HepG2 (cell line): Measurements from ENCODE around the gene CHST11. TPM values are rescaled to one million over a fixed set of nuclear protein-coding genes. Genes with fewer than 3 reads are reported as not detected.

ENCODE experiments used
- ATAC-seq: fragments of 200-7000 bp; cut with Tn5 transposase; 3 replicates; pipeline ENCODE4 v1.9.1; 2020; ENCODE audit warnings: mild to moderate bottlenecking, moderate library complexity
- BruUV-seq: library from RNA; stranded (reverse); fragments of 400-500 nt; replicated peaks from 2 replicates; lab custom pipeline; 2021; lab: Mats Ljungman, UMichigan
- CTCF ChIA-PET: fragments of 300-600 bp; formaldehyde crosslinking; extraction: SDS; loops from one replicate; lab custom pipeline; 2021; ENCODE audit warnings: low total read pairs, inconsistent platforms, low intra/inter-chr PET ratio; lab: Yijun Ruan, JAX
- POLR2A ChIA-PET: fragments of 350-600 bp; sonication (Branson Sonifier 250); formaldehyde crosslinking; loops from one replicate; lab custom pipeline; 2020; ENCODE audit warnings: antibody characterized with exemption, inconsistent platforms; lab: Yijun Ruan, JAX
- DNase-seq: peaks from one replicate; pipeline ENCODE4 v3.0.0-alpha.2; 2015; ENCODE audit warnings: low spot score
- FAIRE-seq: peaks from 3 replicates; lab custom pipeline; 2011; peaks lifted over from hg19 to GRCh38; lab: Jason Lieb, UNC
- H2AFZ ChIP-seq: one replicate; pipeline ENCODE4 v1.6.1; 2011; ENCODE audit warnings: low read length, inconsistent platforms
- H3K27ac ChIP-seq: fragments of 300-600 bp; 3 replicates; pipeline ENCODE4 v1.8.0; 2011; ENCODE audit warnings: mixed run types, mild to moderate bottlenecking, mixed read lengths, low read length, inconsistent platforms; ENCODE audit not compliant: insufficient read depth; ENCODE audit errors: extremely low read length
- H3K27me3 ChIP-seq, 2 experiments: fragments of 200-600 bp in 1 of 2; 2 replicates in 1 of 2; 3 replicates in 1 of 2; pipeline versions ENCODE4 v1.6.0 to v1.8.0; 2011; ENCODE audit warnings: low read length in 2 of 2, mild to moderate bottlenecking in 2 of 2, moderate library complexity in 2 of 2, inconsistent platforms in 1 of 2; ENCODE audit not compliant: insufficient read depth in 2 of 2, control insufficient read depth in 1 of 2
- H3K36me3 ChIP-seq, 2 experiments: fragments of 200-600 bp in 1 of 2; replicated peaks in 1 of 2; 2 replicates in 1 of 2; 3 replicates in 1 of 2; pipeline versions ENCODE4 v1.5.1 to v1.8.0; 2011; ENCODE audit warnings: low read length in 2 of 2, inconsistent platforms in 1 of 2; ENCODE audit not compliant: insufficient read depth in 2 of 2, control insufficient read depth in 1 of 2
- H3K4me1 ChIP-seq: 2 replicates; pipeline ENCODE4 v1.5.1; 2012; ENCODE audit warnings: low read length, inconsistent platforms; ENCODE audit not compliant: insufficient read depth
- H3K4me2 ChIP-seq: 2 replicates; pipeline ENCODE4 v1.6.0; 2011; ENCODE audit warnings: low read depth, low read length, inconsistent platforms
- H3K4me3 ChIP-seq, 3 experiments: fragments of 200-600 bp in 1 of 3; sonication (generic), shearing (Covaris generic) in 1 of 3; replicated peaks in 1 of 3; 2 replicates each; pipeline ENCODE4 v1.5.1; 2011 to 2016; ENCODE audit warnings: low read length in 3 of 3, inconsistent platforms in 2 of 3, low read depth in 2 of 3, mild to moderate bottlenecking in 2 of 3, control low read depth in 1 of 3, mixed read lengths in 1 of 3; ENCODE audit not compliant: insufficient read depth in 1 of 3
- H3K79me2 ChIP-seq: one replicate; pipeline ENCODE4 v1.6.1; 2011; ENCODE audit warnings: low read length, inconsistent platforms; ENCODE audit not compliant: insufficient read depth
- H3K9ac ChIP-seq: 2 replicates; pipeline ENCODE4 v1.6.0; 2011; ENCODE audit warnings: mild to moderate bottlenecking, low read depth, low read length, inconsistent platforms; ENCODE audit not compliant: insufficient read depth
- H3K9me3 ChIP-seq: 2 replicates; pipeline ENCODE4 v1.5.1; 2012; ENCODE audit warnings: mild to moderate bottlenecking, low read length
- H4K20me1 ChIP-seq: 2 replicates; pipeline ENCODE4 v1.6.0; 2011; ENCODE audit warnings: inconsistent platforms, mild to moderate bottlenecking, low read length, moderate library complexity; ENCODE audit not compliant: insufficient read depth
- ARNT2 ChIP-seq: sonication (generic); formaldehyde crosslinking; IDR thresholded peaks from 2 replicates; pipeline ENCODE4 v1.8.0; 2022; ENCODE audit warnings: mild to moderate bottlenecking, low read depth, missing genetic modification reagents, moderate library complexity
- CTCF ChIP-seq: sonication (generic); formaldehyde crosslinking; IDR thresholded peaks from 2 replicates; pipeline ENCODE4 v1.5.0; 2020; ENCODE audit warnings: mild to moderate bottlenecking, missing genetic modification reagents, moderate library complexity
- EZH2 ChIP-seq: conservative IDR thresholded peaks from 2 replicates; pipeline ENCODE4 v1.6.1; 2012; ENCODE audit warnings: mild to moderate bottlenecking, low read depth, low read length, moderate library complexity
- FOSL2 ChIP-seq: sonication (generic); formaldehyde crosslinking; IDR thresholded peaks from 2 replicates; pipeline ENCODE4 v1.4.0; 2020; ENCODE audit warnings: missing genetic modification reagents
- HMG20B ChIP-seq: conservative IDR thresholded peaks from 2 replicates; pipeline ENCODE4 v1.6.1; 2016; ENCODE audit warnings: missing genetic modification reagents, missing compliant biosample characterization
- HNF4G ChIP-seq, 2 experiments: sonication (generic) in 1 of 2; formaldehyde crosslinking in 1 of 2; IDR thresholded peaks; 2 replicates each; pipeline versions ENCODE4 v1.4.0 to v1.6.1; 2011 to 2020; ENCODE audit warnings: borderline replicate concordance in 2 of 2, low read depth in 2 of 2, mild to moderate bottlenecking in 2 of 2, low read length in 1 of 2, missing genetic modification reagents in 1 of 2, moderate library complexity in 1 of 2
- PHF21A ChIP-seq: sonication (generic); formaldehyde crosslinking; IDR thresholded peaks from 2 replicates; pipeline ENCODE4 v1.5.0; 2020; ENCODE audit warnings: mild to moderate bottlenecking, missing genetic modification reagents
- SKI ChIP-seq: fragments of 450-650 bp; IDR thresholded peaks from one replicate; pipeline ENCODE4 v1.6.1; 2018; ENCODE audit warnings: mild to moderate bottlenecking; ENCODE audit not compliant: partially characterized antibody
- ZIK1 ChIP-seq: sonication (generic); formaldehyde crosslinking; IDR thresholded peaks from 2 replicates; pipeline ENCODE4 v1.5.0; 2020; ENCODE audit warnings: mild to moderate bottlenecking, low read depth, missing genetic modification reagents, borderline replicate concordance
- ZNF468 ChIP-seq: sonication (generic); formaldehyde crosslinking; IDR thresholded peaks from 2 replicates; pipeline ENCODE4 v1.8.0; 2022; ENCODE audit warnings: mild to moderate bottlenecking, moderate library complexity, missing genetic modification reagents
- ZNF598 ChIP-seq: sonication (generic); formaldehyde crosslinking; IDR thresholded peaks from 2 replicates; pipeline ENCODE4 v1.5.1; 2020; ENCODE audit warnings: mild to moderate bottlenecking, missing genetic modification reagents, borderline replicate concordance
- ZNF678 ChIP-seq: sonication (generic); formaldehyde crosslinking; IDR thresholded peaks from 2 replicates; pipeline ENCODE4 v1.4.0; 2020; ENCODE audit warnings: mild to moderate bottlenecking, missing genetic modification reagents
- ZNF781 ChIP-seq: sonication (generic); formaldehyde crosslinking; IDR thresholded peaks from 2 replicates; pipeline ENCODE4 v1.5.1; 2020; ENCODE audit warnings: borderline replicate concordance, mild to moderate bottlenecking, missing genetic modification reagents; ENCODE audit errors: not compliant biosample characterization
- WGBS: methylation state at CpG from one replicate; pipeline ENCODE4 v1.1.6; 2017; ENCODE audit warnings: low lambda C conversion rate; 5-methylcytosine and 5-hydroxymethylcytosine counted together
- in situ Hi-C: cut with HindIII; loops from 2 replicates; pipeline ENCODE4 v1.10.0; 2017; ENCODE audit warnings: low pct_unique_long_range_greater_than_20kb; ENCODE audit not compliant: extremely low pct_ligation_motif_present
- intact Hi-C: fragments of 100-400 bp; cut with micrococcal nuclease; formaldehyde crosslinking; loops from one replicate; pipeline ENCODE4 v1.10.0; 2022; ENCODE audit not compliant: unreplicated experiment
- polyA plus RNA-seq, 8 experiments: library from polyadenylated mRNA; depleted of rRNA in 3 of 8; stranded (reverse) in 7 of 8; unstranded in 1 of 8; fragments of >200 nt; fragmentation: Illumina TruSeq in 4 of 8; extraction: Trizol in 4 of 8; gene quantifications; 2 replicates each; pipeline versions ENCODE4 v1.2.1 to v1.2.3, GENCODE V29; 2011 to 2016; ENCODE audit warnings: low read depth in 4 of 8, missing spikeins in 1 of 8, mixed read lengths in 1 of 8; ENCODE audit not compliant: insufficient read depth in 1 of 8
- total RNA-seq, 5 experiments: library from RNA; depleted of rRNA; stranded (reverse); fragments of >200 nt; fragmentation: Illumina TruSeq; extraction: Trizol; gene quantifications; 2 replicates each; pipeline ENCODE4 v1.2.3, GENCODE V29; 2016; ENCODE audit warnings: low read depth in 1 of 5
- TF ChIP-seq, protein P1 (sequence below): sonication (generic); formaldehyde crosslinking; IDR thresholded peaks from 2 replicates; pipeline ENCODE4 v1.5.0; 2020; ENCODE audit warnings: missing genetic modification reagents, mild to moderate bottlenecking, borderline replicate concordance

The CHST11 gene
- total and polyA plus RNA-seq, 2 of the 13 experiments (the other 11 are each of a cell fraction or from before 2014, with no cell fraction given), result 0.15 TPM; not detected in 1

GRCh38 chr12:104582739-104583138 is 126.0 kb downstream of the CHST11 start:
- Histone ChIP-seq H3K79me2 (no peaks in the 10 kb centered on the region), H3K4me2 (no peak overlapping the region), H3K27ac (no peak overlapping the region), H3K4me1 (no peaks in the 10 kb centered on the region), H3K9me3 (no peaks in the 10 kb centered on the region), H2AFZ (no peak overlapping the region), H3K9ac (no peak overlapping the region), H4K20me1 (no peaks in the 10 kb centered on the region), H3K4me3 (no peak overlapping the region), H3K36me3 (no peaks in the 10 kb centered on the region), H3K27me3 (peaks cover 0 to 26% of the 10 kb centered on the region in 2 experiments; a peak in 2 of 5 replicates)
- CTCF ChIA-PET, result no interaction called here
- BruUV-seq, result no TSS peak
- FAIRE-seq (no peak), ATAC-seq (no peak), DNase-seq (no peak)
- in situ Hi-C loops, result no loop called here
- WGBS, result 9% methylated on average over 4 of the region's 4 CpGs
- POLR2A ChIA-PET, result no interaction called here
- TF ChIP-seq ZNF678 (CRISPR knock-in tag) (no peak), CTCF (no peak), ZNF781 (CRISPR knock-in tag) (no peak), PHF21A (CRISPR knock-in tag) (no peak), EZH2 (no peak), ZNF598 (CRISPR knock-in tag) (no peak), ZIK1 (CRISPR knock-in tag) (no peak), HMG20B (CRISPR knock-in tag) (no peak), ARNT2 (no peak), HNF4G (IDR thresholded peaks at IDR 0.05; ENCODE audit: borderline replicate concordance, low read depth, low read length) (no peak), HNF4G (CRISPR knock-in tag; IDR thresholded peaks at IDR 0.05; ENCODE audit: borderline replicate concordance, low read depth) (no peak), FOSL2 (no peak), ZNF468 (no peak), SKI (no peak)
- TF ChIP-seq, protein P1, sequence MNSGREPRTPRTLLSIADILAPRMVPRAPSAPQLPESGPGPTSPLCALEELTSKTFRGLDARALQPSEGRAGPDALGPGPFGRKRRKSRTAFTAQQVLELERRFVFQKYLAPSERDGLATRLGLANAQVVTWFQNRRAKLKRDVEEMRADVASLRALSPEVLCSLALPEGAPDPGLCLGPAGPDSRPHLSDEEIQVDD, result no peak
- intact Hi-C loops, result no loop called here
